DMS53 treated with DMSO at 0.1 percent for 48 hours (cell line): ENCODE measurements around the gene COL6A2.
"Not testable (repeated sequence)": the region's sequence is repeated elsewhere in the genome, so short reads cannot be mapped to it uniquely, and the experiment has no call there.

ENCODE experiments used
- DNase-seq: peaks from one replicate; lab custom pipeline; 2025; ENCODE audit not compliant: unreplicated experiment; lab: John Stamatoyannopoulos, UW

COL6A2 gene

DNA sequence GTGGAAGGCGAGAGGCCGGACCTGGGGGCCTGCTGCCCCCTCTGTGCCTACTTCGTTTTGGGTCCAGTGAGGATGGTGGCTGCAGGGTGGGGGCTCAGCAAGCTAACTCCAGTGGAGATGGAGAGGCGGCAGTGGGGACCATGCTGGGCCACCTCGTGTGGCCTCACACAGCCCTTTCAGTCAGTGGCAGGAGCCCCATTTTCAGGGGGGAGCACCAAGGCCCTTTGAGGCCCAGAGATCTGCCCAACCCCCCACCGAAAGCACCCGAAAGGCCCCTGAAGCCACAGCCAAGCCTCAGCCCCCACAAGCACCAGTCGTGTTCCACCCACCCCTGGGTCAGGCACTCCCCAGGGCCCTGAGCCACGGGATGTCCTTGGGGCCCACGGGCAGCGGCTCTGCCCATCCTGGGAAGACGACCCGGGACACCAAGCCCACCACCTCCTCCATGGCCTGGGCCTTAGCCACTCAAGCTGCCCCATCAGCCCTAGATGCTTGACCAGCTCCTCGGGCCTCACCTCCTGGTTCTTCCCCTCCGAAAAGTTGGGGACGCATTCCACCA lies 57.1 kb downstream of the COL6A2 start:
- DNase-seq: no peak

DNA sequence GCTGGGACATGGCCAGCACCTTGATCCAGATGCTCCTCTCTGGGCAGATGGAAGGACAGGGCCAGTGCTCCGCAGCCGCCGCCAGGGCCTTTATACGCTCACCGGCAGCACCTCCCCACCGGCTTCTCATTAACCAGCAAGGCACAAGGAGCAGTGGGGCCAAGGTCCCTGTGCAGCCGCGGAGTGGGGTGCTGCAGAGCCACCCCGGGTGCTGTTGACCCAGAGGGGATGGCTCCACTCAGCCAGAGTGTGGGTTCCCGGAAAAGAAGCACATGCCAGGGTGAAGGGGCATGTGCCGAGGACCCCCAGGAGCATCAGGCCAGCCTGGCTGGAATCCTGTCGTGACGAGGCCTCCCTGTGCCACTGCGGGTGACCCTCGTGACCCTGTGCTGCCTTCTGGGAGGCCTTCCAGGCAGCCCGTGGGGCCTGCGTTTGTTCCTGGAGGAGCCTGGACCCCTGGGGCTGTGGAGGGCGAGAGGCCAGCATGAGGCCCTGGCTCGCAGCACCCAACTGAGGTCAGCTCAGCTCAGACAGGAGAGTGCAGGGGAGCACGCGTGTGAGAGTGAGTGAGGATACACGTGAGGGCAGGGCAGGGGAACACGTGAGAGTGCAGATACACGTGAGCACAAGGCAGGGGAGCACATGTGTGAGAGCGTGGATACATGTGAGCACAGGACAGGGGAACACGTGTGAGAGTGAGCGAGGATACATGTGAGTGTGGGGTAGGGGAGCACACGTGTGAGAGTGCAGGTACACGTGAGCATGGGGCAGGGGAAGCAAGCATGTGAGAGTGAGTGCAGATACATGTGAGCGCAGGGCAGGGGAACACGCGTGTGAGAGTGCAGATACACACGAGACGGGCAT lies 57.8 kb downstream of the COL6A2 start, which contains the start of gene FTCD:
Gene FTCD, minus strand, starts transcription at position 66 of the 864 bp plus-strand sequence. Its CDS starts 56 bp downstream, at position 10.
- no peak for DNase-seq

DNA sequence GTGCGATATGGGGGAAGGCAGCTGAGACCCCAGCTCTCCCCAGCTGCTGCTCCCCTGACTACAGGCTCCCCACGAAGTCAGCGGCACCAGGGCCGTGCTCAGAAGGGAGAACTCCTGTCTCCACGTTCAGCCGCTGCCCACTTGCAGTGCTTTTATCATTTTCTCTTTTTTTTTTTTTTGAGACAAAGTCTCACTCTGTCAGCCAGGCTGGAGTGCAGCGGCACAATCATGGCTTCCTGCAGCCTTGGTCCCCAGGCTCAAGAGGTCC lies 58.4 kb downstream of the COL6A2 start:
- DNase-seq: no peak

DNA sequence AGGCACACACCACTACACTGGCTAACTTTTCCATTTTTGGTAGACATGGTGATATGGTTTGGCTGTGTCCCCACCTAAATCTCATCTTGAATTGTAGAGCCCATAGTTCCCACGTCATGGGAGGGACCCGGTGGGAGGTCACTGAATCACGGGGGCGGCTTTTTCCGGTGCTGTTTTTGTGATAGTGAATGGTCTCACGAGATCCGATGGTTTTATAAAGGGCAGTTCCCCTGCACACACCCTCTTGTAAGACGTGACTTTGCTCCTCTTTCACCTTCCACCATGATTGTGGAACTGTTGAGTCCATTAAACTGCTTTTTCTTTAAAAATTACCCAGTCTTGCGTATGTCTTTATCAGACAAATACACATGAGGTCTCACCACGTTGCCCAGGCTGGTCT lies 58.8 kb downstream of the COL6A2 start:
- no peak for DNase-seq

DNA sequence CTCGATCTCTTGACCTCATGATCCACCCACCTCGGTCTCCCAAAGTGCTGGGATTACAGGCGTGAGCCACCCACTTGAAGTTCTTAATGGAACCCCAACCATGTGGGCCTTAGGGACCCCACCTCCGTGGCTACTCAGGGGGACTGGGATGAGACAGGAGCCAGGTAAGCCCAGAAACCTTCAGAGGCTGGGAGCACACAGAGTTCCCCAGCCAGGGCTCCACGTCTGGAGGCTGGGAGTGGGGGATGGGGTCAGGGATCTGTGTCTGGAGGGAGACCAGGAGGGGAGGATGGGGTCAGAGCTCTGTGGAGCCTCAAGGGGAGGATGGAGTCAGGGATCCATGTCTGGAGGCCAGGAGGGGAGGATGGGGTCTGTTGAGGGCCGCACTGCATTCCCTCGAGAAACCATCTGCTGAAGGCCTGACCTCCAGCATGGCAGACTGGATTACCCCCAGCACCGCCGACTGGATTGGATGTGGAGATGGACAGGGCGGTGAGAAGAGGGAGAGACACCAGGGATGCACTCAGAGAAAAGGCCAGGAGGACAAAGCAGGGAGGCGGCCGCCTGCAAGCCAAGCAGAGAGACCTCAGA lies 59.6 kb downstream of the COL6A2 start:
- no peak for DNase-seq

DNA sequence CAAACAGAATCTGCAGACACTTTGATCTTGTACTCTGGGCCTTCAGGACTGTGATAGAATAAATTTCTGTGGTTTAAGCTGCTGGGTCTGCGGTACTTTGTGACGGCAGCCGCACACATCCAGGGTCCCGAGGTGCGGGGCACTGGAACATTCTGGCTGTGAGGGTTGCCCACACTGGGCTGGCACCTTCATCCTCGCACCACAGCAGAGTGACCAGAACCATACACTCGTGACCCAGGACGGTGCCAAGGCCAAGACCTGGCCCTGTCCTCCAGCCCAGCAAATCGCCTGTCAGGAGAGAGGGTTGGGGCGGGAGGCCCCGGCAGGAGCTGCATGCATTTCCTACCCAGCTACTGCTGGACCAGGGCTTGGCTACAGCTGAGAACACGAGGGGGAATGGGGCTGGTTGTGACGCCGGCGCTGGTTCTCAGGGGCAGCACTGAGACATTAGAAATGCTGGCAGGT lies 60.1 kb downstream of the COL6A2 start:
- no peak for DNase-seq

GRCh38 chr21:46158666-46159300 lies 60.9 kb downstream of the COL6A2 start:
- no peak for DNase-seq

- DNase-seq: no peak
These were observed 61.5 kb downstream of the COL6A2 start for GRCh38 chr21:46159390-46159789.

DNA sequence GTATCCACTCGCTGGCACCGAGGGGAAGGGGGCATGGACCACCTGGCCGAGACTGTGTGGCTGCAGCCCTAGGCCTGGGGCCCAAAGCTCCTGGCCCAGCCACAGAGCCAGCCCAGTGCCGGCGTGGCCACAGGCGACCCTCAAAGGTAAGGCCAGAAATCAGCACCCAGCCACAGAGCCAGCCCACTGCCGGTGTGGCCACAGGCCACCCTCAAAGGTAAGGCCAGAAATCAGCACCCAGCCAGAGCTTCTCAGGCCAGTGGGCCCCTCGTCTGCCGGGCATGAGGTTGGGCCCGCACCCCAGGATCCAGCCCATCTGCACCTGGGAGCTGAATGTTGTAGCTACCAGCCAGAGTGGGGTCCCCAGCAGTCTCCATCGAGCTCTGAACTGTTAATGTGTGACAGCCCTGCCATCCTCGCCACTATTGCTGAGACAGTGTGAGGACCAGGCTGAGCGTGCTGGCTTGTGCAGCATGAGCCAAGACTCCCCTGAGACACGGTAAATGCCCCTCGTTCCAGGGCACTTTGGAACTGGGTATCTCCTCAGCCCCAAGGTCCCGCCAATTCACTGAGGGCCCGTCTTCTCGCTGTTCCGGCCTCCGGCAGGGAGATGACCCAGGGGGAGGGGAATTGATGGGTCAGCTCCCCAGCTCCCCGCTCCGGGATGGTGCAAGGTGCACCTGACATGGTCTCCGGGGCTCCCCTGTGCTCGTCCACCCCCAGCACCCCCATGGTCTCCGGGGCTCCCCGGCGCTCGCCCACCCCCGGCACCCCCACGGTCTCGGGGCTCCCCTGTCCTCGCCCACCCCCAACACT lies 62.1 kb downstream of the COL6A2 start:
- DNase-seq: no peak

- DNase-seq: no peak
These were observed 62.7 kb downstream of the COL6A2 start for GRCh38 chr21:46160657-46160906.

DNA sequence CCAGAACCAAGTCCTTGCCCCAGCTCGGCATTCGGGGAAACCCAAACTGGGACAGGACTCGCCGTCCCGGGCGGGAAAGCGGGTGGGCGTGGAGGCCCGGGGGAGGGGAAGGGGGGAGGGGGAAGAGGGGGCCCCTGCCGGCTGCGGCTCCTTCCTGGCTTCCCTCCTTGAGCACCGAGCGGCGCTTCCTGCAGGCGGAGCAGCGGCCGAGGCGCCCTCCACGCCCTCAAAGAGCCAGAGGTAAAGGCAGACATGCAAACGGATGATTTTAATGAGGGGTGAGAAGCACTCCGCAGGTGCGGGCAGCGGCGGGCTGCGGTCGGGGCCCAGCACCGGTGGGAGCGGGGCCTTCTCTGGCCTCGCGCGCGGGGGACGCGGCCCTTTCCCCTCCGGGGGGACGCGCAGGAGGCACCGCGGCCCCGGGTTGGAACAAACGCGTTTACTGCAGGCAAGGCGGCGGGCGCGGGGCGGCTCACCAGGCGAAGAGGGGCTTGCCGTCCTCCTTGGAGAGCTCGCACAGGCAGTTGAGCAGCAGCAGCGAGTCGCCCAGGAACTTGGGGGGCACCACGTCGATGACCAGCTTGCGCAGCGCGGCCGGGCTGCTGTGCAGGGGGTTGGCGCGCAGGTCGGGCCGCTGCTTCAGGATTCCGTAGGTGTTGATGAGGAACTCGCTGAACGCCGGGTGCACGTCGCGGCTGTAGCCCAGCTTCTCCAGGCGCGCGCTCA lies 63.2 kb downstream of the COL6A2 start:
- no peak for DNase-seq

DNA sequence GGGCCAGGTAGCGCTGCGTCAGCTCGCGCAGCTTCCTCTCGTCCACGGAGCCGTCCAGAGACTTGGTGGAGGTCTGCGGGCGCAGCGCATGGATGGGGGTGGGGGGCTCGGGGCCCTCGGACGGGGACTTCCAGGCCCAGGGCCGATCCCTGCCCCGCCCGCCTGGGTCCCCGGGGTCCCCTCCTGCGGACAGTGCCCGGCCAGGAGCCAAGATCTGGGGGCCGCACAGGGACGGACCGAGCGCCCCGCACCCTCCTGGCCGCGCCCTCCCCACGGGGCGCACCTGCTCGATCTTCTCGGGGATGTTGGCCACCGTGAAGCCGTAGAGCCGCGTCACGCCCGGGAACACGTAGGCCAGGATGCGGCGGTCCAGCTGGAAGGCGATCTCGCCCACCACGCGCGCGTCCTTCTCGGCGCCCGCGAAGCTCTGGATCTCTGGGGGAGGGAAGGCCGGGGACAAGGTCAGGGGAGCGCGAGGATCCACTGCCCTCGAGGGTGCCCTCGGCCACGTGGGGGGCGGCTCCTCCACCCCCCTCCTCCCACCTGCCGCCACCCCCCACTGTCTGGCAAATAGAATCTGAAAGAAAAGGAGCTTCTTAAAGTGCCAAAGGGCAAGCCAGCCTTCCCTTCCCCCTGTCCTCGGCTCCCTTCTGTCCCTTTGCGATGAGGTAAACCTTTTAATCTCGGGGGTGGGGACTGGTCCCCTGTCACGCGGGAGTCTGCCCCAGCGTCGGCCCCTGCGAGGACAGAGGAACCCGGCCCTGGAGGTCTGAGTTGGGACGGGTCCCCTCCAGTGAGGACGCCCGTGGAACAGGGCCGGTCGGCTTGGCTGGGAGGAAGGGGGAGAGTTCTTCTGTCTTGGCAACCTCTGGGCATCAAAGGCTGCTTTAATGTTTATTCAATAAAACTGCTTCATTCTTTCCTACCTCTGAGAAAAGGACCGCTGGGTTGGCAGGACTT lies 64.0 kb downstream of the COL6A2 start:
- no peak for DNase-seq

- DNase-seq: no peak
These were observed 65.5 kb downstream of the COL6A2 start for GRCh38 chr21:46163380-46163779.

GRCh38 chr21:46165098-46165497 lies 67.2 kb downstream of the COL6A2 start:
- DNase-seq: no peak

DNA sequence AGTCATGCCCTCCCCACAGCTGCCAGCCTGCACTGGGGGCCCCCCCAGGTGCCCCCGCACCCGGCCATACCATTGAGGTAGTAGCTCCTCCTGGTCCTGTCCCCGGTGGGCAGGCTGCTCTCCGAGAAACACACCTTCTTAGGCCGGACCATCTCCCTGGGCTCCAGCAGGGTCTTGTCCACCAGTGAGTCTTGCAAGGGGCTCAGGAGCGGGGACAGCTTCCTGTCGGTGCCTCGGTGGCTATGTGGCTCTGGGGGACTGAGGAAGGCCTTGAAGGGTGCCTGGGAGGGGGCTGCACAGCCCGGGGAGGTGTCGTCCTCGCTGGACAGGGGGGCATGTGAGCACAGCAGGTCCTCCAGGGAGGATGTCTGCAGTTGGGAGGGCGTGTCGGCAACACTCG lies 70.3 kb downstream of the COL6A2 start:
- DNase-seq: no peak

DNA sequence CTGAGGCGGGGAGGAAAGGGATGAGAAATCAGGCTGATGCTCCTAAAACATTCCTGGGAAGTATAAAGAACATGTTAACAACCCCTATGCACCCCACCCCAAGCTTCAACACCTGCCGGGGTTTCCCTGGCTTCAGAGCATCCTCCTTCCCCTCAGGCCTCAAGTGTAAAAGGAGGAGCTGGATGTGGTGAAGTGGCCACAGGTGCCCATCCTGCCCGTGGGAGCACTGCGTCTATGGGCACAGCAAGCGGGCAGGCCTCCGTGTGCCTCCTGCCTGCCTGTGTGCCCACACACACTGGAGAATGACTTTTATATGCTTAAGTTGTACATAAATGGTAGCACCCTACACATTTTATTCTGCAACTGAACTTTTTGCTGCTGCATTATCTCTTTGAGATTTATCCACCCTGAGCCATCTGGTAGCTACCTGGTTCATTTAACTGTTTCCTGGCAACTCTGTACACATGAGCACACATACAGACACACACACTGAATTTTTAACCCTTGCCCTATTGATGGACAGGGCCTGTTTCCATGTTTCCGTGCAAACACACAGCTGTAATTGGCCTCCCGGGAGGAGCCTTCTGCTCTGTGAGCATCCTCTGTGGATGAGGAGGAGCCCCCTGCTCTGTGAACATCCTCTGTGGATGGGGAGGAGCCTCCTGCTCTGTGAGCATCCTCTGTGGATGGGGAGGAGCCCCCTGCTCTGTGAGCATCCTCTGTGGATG lies 70.9 kb downstream of the COL6A2 start:
- DNase-seq: no peak

DNA sequence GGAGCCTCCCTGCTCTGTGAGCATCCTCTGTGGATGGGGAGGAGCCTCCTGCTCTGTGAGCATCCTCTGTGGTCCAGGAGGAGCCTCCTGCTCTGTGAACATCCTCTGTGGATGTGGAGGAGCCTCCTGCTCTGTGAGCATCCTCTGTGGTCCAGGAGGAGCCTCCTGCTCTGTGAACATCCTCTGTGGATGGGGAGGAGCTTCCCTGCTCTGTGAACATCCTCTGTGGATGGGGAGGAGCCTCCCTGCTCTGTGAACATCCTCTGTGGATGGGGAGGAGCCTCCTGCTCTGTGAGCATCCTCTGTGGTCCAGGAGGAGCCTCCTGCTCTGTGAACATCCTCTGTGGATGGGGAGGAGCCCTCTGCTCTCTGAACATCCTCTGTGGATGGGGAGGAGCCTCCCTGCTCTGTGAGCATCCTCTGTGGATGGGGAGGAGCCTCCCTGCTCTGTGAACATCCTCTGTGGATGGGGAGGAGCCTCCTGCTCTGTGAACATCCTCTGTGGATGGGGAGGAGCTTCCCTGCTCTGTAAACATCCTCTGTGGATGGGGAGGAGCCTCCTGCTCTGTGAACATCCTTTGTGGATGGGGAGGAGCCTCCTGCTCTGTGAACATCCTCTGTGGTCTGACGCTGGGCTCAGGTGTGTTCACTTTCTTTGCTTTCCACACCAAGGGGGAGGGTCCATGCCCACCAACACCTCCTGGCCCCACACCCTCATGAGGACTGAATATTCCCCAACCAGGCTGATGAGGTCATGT lies 72.7 kb downstream of the COL6A2 start:
- DNase-seq: not testable (repeated sequence)

GRCh38 chr21:46171585-46171984 lies 73.7 kb downstream of the COL6A2 start:
- DNase-seq: no peak
